ENCODE data around the gene FAM3D. TPM values are rescaled to one million over a fixed set of nuclear protein-coding genes. Genes with fewer than 3 reads are reported as not detected.

Gene FAM3D
- total and polyA plus RNA-seq, 9 of the 15 experiments (the other 6 are each of a cell fraction or from before 2014, with no cell fraction given), result not detected

DNA sequence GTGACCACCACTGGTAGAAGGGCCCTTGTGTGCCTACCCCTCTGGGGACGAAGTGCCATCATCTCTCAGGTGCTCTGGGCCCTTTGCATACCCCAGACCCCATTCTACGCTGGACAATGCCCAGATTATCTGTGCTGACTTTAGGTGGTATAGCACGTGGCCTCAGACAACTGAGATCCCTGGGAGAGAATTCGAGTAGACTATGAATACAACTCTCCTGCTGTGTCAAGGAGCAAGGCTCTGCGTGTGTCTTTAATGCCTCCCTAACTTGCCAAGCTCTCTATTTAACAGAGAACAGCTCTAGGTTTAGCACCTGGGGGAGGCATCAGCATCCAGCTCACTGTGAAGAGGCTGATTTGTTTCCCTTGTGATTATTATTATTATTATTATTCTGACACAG, 29.1 kb downstream of the FAM3D start:
- no peaks in the 10 kb centered on the region for H3K4me1 ChIP-seq (replicated peaks in 1 of 2; ENCODE audit: control insufficient read depth in 2 of 2, insufficient read depth in 2 of 2, low read length in 2 of 2)
- no peak for TF ChIP-seq HNRNPK (IDR thresholded peaks at IDR 0.05; ENCODE audit: low read depth, low read length, poor library complexity, severe bottlenecking)
- TF ChIP-seq PTTG1 (tag; IDR thresholded peaks at IDR 0.05; ENCODE audit: low read depth), result no peak
- TF ChIP-seq NONO (IDR thresholded peaks at IDR 0.05; ENCODE audit: low read depth in 2 of 2, low read length in 1 of 2), result no peak
- TF ChIP-seq ZNF146 (CRISPR knock-in tag; IDR thresholded peaks at IDR 0.05; ENCODE audit: unreplicated experiment), result no peak
- H3K4me3 ChIP-seq, result no peak overlapping the region
- ChIA-PET CTCF (ENCODE audit: low intra/inter-chr PET ratio) (no interaction called here), POLR2A (interaction anchor here (0.6 kb wide), 1 partner anchor 1281 kb away, joined by 3 read pairs; no protein-coding TSS in a partner anchor)
- intact Hi-C loops (cut with micrococcal nuclease), result loop anchor here (10.0 kb wide), 1 partner anchor 333 kb away; the partner anchor contains the start of genes HTD2 and RPP14
- ATAC-seq (no peak), DNase-seq (ENCODE audit: extremely low read depth in 1 of 4, low spot score in 3 of 4) (no peak), FAIRE-seq (no peak)
- in situ Hi-C loops (cut with MboI), result no loop called here
- no peak overlapping the region for H3K4me2 ChIP-seq (ENCODE audit: insufficient read depth, low read length)
- WGBS (ENCODE audit: insufficient coverage, low coverage, missing lambda C conversion rate), result 0% methylated on average over 5 of the region's 5 CpGs
- no peaks in the 10 kb centered on the region for H4K20me1 ChIP-seq (replicated peaks; ENCODE audit: control insufficient read depth, insufficient read depth, low read length)
- peaks cover 2 to 38% of the 10 kb centered on the region in 2 experiments; a peak in 3 of 5 replicates for H3K27me3 ChIP-seq (ENCODE audit: control insufficient read depth in 2 of 2, insufficient read depth in 2 of 2, low read length in 2 of 2)
- H3K79me2 ChIP-seq (ENCODE audit: control insufficient read depth, insufficient read depth, low read length), result no peaks in the 10 kb centered on the region
- H2AFZ ChIP-seq (ENCODE audit: low read depth, low read length), result no peak overlapping the region
- no peaks in the 10 kb centered on the region for H3K36me3 ChIP-seq (ENCODE audit: control insufficient read depth, insufficient read depth, low read length)
- BruUV-seq (replicated peaks), result no TSS peak
- no peak overlapping the region for H3K27ac ChIP-seq (ENCODE audit: extremely low read depth, low read depth, low read length)
- no peaks in the 10 kb centered on the region for H3K9me3 ChIP-seq (replicated peaks; ENCODE audit: control insufficient read depth, insufficient read depth, low read depth, low read length)
- H3K9ac ChIP-seq (ENCODE audit: insufficient read depth in 1 of 2, low read depth in 2 of 2, low read length in 2 of 2), result no peak overlapping the region
- H3K9me1 ChIP-seq (ENCODE audit: control insufficient read depth, insufficient read depth, low read length), result no peaks in the 10 kb centered on the region

Data from K562 (cell line).